GM12878 (cell line): Measurements from ENCODE around the gene TMPRSS7. TPM values are rescaled to one million over a fixed set of nuclear protein-coding genes. Genes with fewer than 3 reads are reported as not detected.

Experiments
- ATAC-seq: fragments of 200-7000 bp; cut with Tn5 transposase; 3 replicates; pipeline ENCODE4 v1.9.1; 2020; ENCODE audit warnings: mild to moderate bottlenecking, moderate library complexity
- BruUV-seq: library from RNA; stranded (reverse); fragments of 400-500 nt; replicated peaks from 2 replicates; lab custom pipeline; 2021; lab: Mats Ljungman, UMichigan
- CTCF ChIA-PET: fragments of 300-600 bp; sonication (Branson Sonifier 250); formaldehyde crosslinking; extraction: SDS; loops from one replicate; lab custom pipeline; 2021; ENCODE audit warnings: inconsistent platforms; lab: Yijun Ruan, JAX
- POLR2A ChIA-PET: fragments of 350-600 bp; formaldehyde crosslinking; extraction: SDS; loops from one replicate; lab custom pipeline; 2021; ENCODE audit warnings: inconsistent platforms; lab: Charles Lee
- RAD21 ChIA-PET: fragments of 300-600 bp; sonication (Branson Sonifier 250); formaldehyde crosslinking; loops from one replicate; lab custom pipeline; 2023; ENCODE audit warnings: antibody characterized with exemption; ENCODE audit not compliant: unreplicated experiment; lab: Charles Lee
- SMC1A ChIA-PET: fragments of 300-600 bp; sonication (Branson Sonifier 250); formaldehyde crosslinking; loops from one replicate; lab custom pipeline; 2023; ENCODE audit not compliant: unreplicated experiment, uncharacterized antibody; lab: Charles Lee
- DNase-seq: peaks from one replicate; pipeline ENCODE4 v3.0.0-alpha.2; 2011; ENCODE audit warnings: low read depth, low spot score
- FAIRE-seq: peaks from 3 replicates; lab custom pipeline; 2011; peaks lifted over from hg19 to GRCh38; lab: Jason Lieb, UNC
- H2AFZ ChIP-seq: 2 replicates; pipeline ENCODE4 v1.6.0; 2011; ENCODE audit warnings: low read depth, low read length, control low read depth; ENCODE audit not compliant: control insufficient read depth
- H3K27ac ChIP-seq: 2 replicates; pipeline ENCODE4 v1.5.1; 2011; ENCODE audit warnings: control low read depth; ENCODE audit not compliant: control insufficient read depth, insufficient read depth
- H3K27me3 ChIP-seq, 2 experiments: replicated peaks in 1 of 2; 2 replicates each; pipeline versions ENCODE4 v1.6.0 to v1.6.1; 2011; ENCODE audit warnings: low read length in 1 of 2; ENCODE audit not compliant: control insufficient read depth in 2 of 2, insufficient read depth in 2 of 2
- H3K36me3 ChIP-seq, 2 experiments: 2 replicates each; pipeline ENCODE4 v1.5.1; 2011; ENCODE audit warnings: low read length in 1 of 2; ENCODE audit not compliant: control insufficient read depth in 2 of 2, insufficient read depth in 2 of 2
- H3K4me1 ChIP-seq: 2 replicates; pipeline ENCODE4 v1.6.1; 2011; ENCODE audit warnings: mild to moderate bottlenecking, low read length, moderate library complexity, mixed read lengths; ENCODE audit not compliant: control insufficient read depth, insufficient read depth
- H3K4me2 ChIP-seq: 2 replicates; pipeline ENCODE4 v1.6.0; 2011; ENCODE audit warnings: control low read depth; ENCODE audit not compliant: control insufficient read depth, insufficient read depth
- H3K4me3 ChIP-seq: fragments of 200-600 bp; sonication (generic); 2 replicates; pipeline ENCODE4 v1.5.1; 2016
- H3K79me2 ChIP-seq: 2 replicates; pipeline ENCODE4 v1.6.0; 2011; ENCODE audit warnings: low read length; ENCODE audit not compliant: control insufficient read depth, insufficient read depth
- H3K9ac ChIP-seq: 2 replicates; pipeline ENCODE4 v1.8.0; 2011; ENCODE audit warnings: low read length, control low read depth, mixed read lengths; ENCODE audit not compliant: control insufficient read depth, insufficient read depth
- H3K9me3 ChIP-seq: replicated peaks from 3 replicates; pipeline ENCODE4 v1.5.1; 2011; ENCODE audit warnings: mild to moderate bottlenecking, low read length; ENCODE audit not compliant: control insufficient read depth, insufficient read depth
- H4K20me1 ChIP-seq: 2 replicates; pipeline ENCODE4 v1.6.0; 2011; ENCODE audit not compliant: control insufficient read depth, insufficient read depth
- ATF2 ChIP-seq: IDR thresholded peaks from 2 replicates; pipeline ENCODE4 v1.6.1; 2012; ENCODE audit warnings: low read length, inconsistent platforms
- BCLAF1 ChIP-seq: fragments of 450-650 bp; IDR thresholded peaks from 2 replicates; pipeline ENCODE4 v1.6.1; 2017; ENCODE audit warnings: antibody characterized with exemption, mild to moderate bottlenecking, moderate library complexity
- CBX3 ChIP-seq: fragments of 200-600 bp; sonication (generic); IDR thresholded peaks from 2 replicates; pipeline ENCODE4 v1.6.1; 2016; ENCODE audit warnings: low read depth, borderline replicate concordance
- CEBPB ChIP-seq, 2 experiments: fragments of 150-350 bp in 1 of 2; IDR thresholded peaks; 2 replicates each; pipeline ENCODE4 v1.6.1; 2012 to 2014; ENCODE audit warnings: low read depth in 2 of 2, low read length in 2 of 2, borderline replicate concordance in 1 of 2, inconsistent platforms in 1 of 2
- CREM ChIP-seq: IDR thresholded peaks from 2 replicates; pipeline ENCODE4 v1.6.1; 2014; ENCODE audit warnings: antibody characterized with exemption, low read depth
- EZH2 ChIP-seq: IDR thresholded peaks from 2 replicates; pipeline ENCODE4 v1.6.1; 2012; ENCODE audit warnings: low read depth, mild to moderate bottlenecking, control low read depth, inconsistent platforms, low read length, borderline replicate concordance; ENCODE audit not compliant: control insufficient read depth
- MYB ChIP-seq: fragments of 150-350 bp; IDR thresholded peaks from 2 replicates; pipeline ENCODE4 v1.6.1; 2014; ENCODE audit warnings: mild to moderate bottlenecking, low read depth, low read length, borderline replicate concordance
- MYC ChIP-seq: IDR thresholded peaks from 2 replicates; pipeline ENCODE4 v1.6.1; 2011; ENCODE audit warnings: mild to moderate bottlenecking, low read length, moderate library complexity, inconsistent platforms; ENCODE audit not compliant: insufficient read depth, insufficient replicate concordance, insufficient read length, severe bottlenecking
- NFIC ChIP-seq: IDR thresholded peaks from 2 replicates; pipeline ENCODE4 v1.6.1; 2012; ENCODE audit warnings: low read depth, mild to moderate bottlenecking, inconsistent platforms, low read length, moderate library complexity
- NFYA ChIP-seq: IDR thresholded peaks from 2 replicates; pipeline ENCODE4 v1.6.1; 2011; ENCODE audit warnings: low read depth, mild to moderate bottlenecking, low read length, improper control_type of control experiment, borderline replicate concordance
- RELB ChIP-seq: fragments of 450-650 bp; IDR thresholded peaks from 2 replicates; pipeline ENCODE4 v1.6.1; 2017; ENCODE audit warnings: low read depth, mild to moderate bottlenecking, moderate library complexity
- SRF ChIP-seq, 2 experiments: IDR thresholded peaks; 2 replicates each; pipeline ENCODE4 v1.6.1; 2011; ENCODE audit warnings: low read depth in 2 of 2, low read length in 2 of 2, mild to moderate bottlenecking in 1 of 2, moderate library complexity in 1 of 2
- WRNIP1 ChIP-seq: IDR thresholded peaks from 2 replicates; pipeline ENCODE4 v1.6.1; 2011; ENCODE audit warnings: low read depth, low read length, improper control_type of control experiment, borderline replicate concordance
- ZNF274 ChIP-seq: IDR thresholded peaks from one replicate; pipeline ENCODE4 v1.8.0; 2011; ENCODE audit not compliant: insufficient read length, insufficient read depth
- WGBS: methylation state at CpG from one replicate; pipeline ENCODE4 v1.1.6; 2016; ENCODE audit warnings: low lambda C conversion rate; ENCODE audit not compliant: insufficient replicate concordance, insufficient coverage; ENCODE audit errors: missing lambda C conversion rate; 5-methylcytosine and 5-hydroxymethylcytosine counted together
- in situ Hi-C: fragments of 300-500 bp; cut with MboI; formaldehyde crosslinking; loops from 9 replicates; pipeline ENCODE4 v1.14.3; 2018; ENCODE audit warnings: mixed read lengths
- intact Hi-C: fragments of 100-400 bp; cut with micrococcal nuclease; formaldehyde crosslinking; loops from one replicate; pipeline ENCODE4 v1.14.2; 2022; ENCODE audit not compliant: unreplicated experiment
- polyA plus RNA-seq, 11 experiments: library from polyadenylated mRNA; depleted of rRNA in 4 of 11; unstranded in 6 of 11; stranded (reverse) in 5 of 11; fragments of >200 nt; fragmentation: Nextera tagmentation in 4 of 11; fragmentation: Illumina TruSeq in 1 of 11; extraction: Ambion mirVana in 4 of 11; extraction: Trizol in 1 of 11; gene quantifications; 1 replicate in 1 of 11; 2 replicates in 10 of 11; pipeline versions ENCODE4 v1.2.1 to v1.2.3, GENCODE V29; 2011 to 2016; ENCODE audit warnings: inconsistent platforms in 2 of 11, missing spikeins in 2 of 11, low read depth in 1 of 11
- total RNA-seq, 4 experiments: library from RNA; depleted of rRNA in 3 of 4; stranded (reverse); fragments of >200 nt in 3 of 4; fragmentation: Illumina TruSeq in 1 of 4; extraction: Trizol in 1 of 4; gene quantifications; 2 replicates each; pipeline versions ENCODE4 v1.2.1 to v1.2.3, GENCODE V29; 2013 to 2021

Gene TMPRSS7
- total and polyA plus RNA-seq, 10 of the 15 experiments (the other 5 are each of a cell fraction or from before 2014, with no cell fraction given), result 0.03 TPM; not detected in 9

GRCh38 chr3:112083239-112083638 is 48.7 kb downstream of the TMPRSS7 start (continued):
- TF ChIP-seq CREM, result no peak

- no peaks in the 10 kb centered on the region for H3K36me3 ChIP-seq
- in situ Hi-C loops, result no loop called here
- no peak for FAIRE-seq
- H3K4me1 ChIP-seq, result no peaks in the 10 kb centered on the region; the same call in 1 of the 2 replicates
- H3K79me2 ChIP-seq, result no peaks in the 10 kb centered on the region
- no peaks in the 10 kb centered on the region for H3K9me3 ChIP-seq
- H3K4me3 ChIP-seq, result no peak overlapping the region
- SMC1A ChIA-PET, result no interaction called here
- WGBS, result 96% methylated on average over 7 of the region's 7 CpGs
- H4K20me1 ChIP-seq, result no peaks in the 10 kb centered on the region
- peaks cover 7 to 13% of the 10 kb centered on the region in 2 experiments for H3K27me3 ChIP-seq
- no peak for DNase-seq
- H3K9ac ChIP-seq, result no peak overlapping the region
- TF ChIP-seq EZH2 (no peak), MYB (no peak), RELB (no peak), CBX3 (no peak), NFIC (no peak), NFYA (no peak), ZNF274 (no peak), CREM (no peak), CEBPB (IDR thresholded peaks at IDR 0.05; ENCODE audit: borderline replicate concordance in 1 of 2, low read depth in 2 of 2, low read length in 2 of 2) (no peak), WRNIP1 (no peak), MYC (no peak), ATF2 (no peak), SRF (IDR thresholded peaks at IDR 0.05; ENCODE audit: low read depth in 2 of 2, low read length in 2 of 2) (no peak), BCLAF1 (no peak)
- no TSS peak for BruUV-seq
- H2AFZ ChIP-seq, result no peak overlapping the region
- RAD21 ChIA-PET, result no interaction called here
- no peak overlapping the region for H3K4me2 ChIP-seq
- no peak for ATAC-seq
- CTCF ChIA-PET, result interaction anchor here (0.9 kb wide), 1 partner anchor 42 kb away, joined by 3 read pairs; no protein-coding TSS in a partner anchor
- POLR2A ChIA-PET, result interaction anchor here (0.6 kb wide), 1 partner anchor 198 kb away, joined by 3 read pairs; no protein-coding TSS in a partner anchor
- intact Hi-C loops, result no loop called here
- no peak overlapping the region for H3K27ac ChIP-seq
These were observed 50.6 kb downstream of the TMPRSS7 start for GRCh38 chr3:112084980-112085705.
